Calu3 (cell line): ENCODE data around the gene CRY2. TPM values are rescaled to one million over a fixed set of nuclear protein-coding genes. Genes with fewer than 3 reads are reported as not detected.

Experiments
- BruUV-seq: library from RNA; stranded (reverse); fragments of 400-500 nt; replicated peaks from 2 replicates; lab custom pipeline; 2021; lab: Mats Ljungman, UMichigan
- CTCF ChIA-PET: fragments of 300-600 bp; sonication (Branson Sonifier 250); formaldehyde crosslinking; loops from one replicate; lab custom pipeline; 2022; ENCODE audit warnings: antibody characterized with exemption; lab: Charles Lee
- DNase-seq: peaks from one replicate; pipeline ENCODE4 v3.0.0; 2022
- H3K27ac Mint-ChIP-seq: one replicate; pipeline ENCODE4 v1.8.0; 2022; ENCODE audit warnings: mixed read lengths; ENCODE audit not compliant: unreplicated experiment
- H3K27me3 Mint-ChIP-seq: one replicate; pipeline ENCODE4 v1.8.0; 2022; ENCODE audit warnings: mixed read lengths; ENCODE audit not compliant: unreplicated experiment
- H3K36me3 Mint-ChIP-seq: one replicate; pipeline ENCODE4 v1.8.0; 2022; ENCODE audit warnings: mild to moderate bottlenecking, moderate library complexity, mixed read lengths; ENCODE audit not compliant: insufficient read depth, unreplicated experiment
- H3K4me1 Mint-ChIP-seq: one replicate; pipeline ENCODE4 v1.8.0; 2022; ENCODE audit warnings: mild to moderate bottlenecking, low read depth, mixed read lengths; ENCODE audit not compliant: unreplicated experiment
- H3K4me3 Mint-ChIP-seq: one replicate; pipeline ENCODE4 v1.8.0; 2022; ENCODE audit warnings: mild to moderate bottlenecking, low read depth, moderate library complexity, mixed read lengths; ENCODE audit not compliant: unreplicated experiment
- H3K9me3 Mint-ChIP-seq: one replicate; pipeline ENCODE4 v1.8.0; 2022; ENCODE audit warnings: low read depth, mixed read lengths; ENCODE audit not compliant: unreplicated experiment
- intact Hi-C: fragments of 100-400 bp; cut with micrococcal nuclease; formaldehyde crosslinking; loops from one replicate; pipeline ENCODE4 v1.10.0; 2022; ENCODE audit not compliant: unreplicated experiment
- total RNA-seq: library from RNA; stranded (reverse); gene quantifications from 2 replicates; pipeline ENCODE4 v1.2.3, GENCODE V29; 2022
- TF ChIP-seq, protein P1 (sequence below): fragments of 200-600 bp; IDR thresholded peaks from one replicate; pipeline ENCODE4 v1.8.0; 2022; ENCODE audit warnings: antibody characterized with exemption; ENCODE audit not compliant: unreplicated experiment

Gene CRY2
- total RNA-seq, 1 experiment from 2014 or later, result 14.9 TPM

DNA sequence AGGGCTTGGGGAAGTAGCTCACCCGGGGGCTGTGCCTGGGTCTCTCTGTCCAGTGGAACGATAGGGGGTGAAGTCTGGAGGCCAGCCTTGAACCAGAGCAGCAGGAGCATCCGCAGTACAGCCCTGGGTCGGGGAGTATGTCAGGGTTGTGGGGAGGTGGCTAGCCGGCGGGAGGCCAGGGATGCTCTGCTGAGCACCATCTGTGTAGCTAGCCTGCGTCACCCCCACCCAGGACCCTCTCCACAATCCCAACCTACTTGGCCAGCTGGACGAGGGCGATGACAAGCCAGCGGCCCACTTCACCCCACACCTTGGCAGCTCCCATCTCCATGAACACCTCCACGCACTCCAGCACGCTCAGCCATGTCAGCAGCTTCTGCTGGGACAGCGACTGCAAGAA, 68.2 kb downstream of the CRY2 start:
- TF ChIP-seq, protein P1, sequence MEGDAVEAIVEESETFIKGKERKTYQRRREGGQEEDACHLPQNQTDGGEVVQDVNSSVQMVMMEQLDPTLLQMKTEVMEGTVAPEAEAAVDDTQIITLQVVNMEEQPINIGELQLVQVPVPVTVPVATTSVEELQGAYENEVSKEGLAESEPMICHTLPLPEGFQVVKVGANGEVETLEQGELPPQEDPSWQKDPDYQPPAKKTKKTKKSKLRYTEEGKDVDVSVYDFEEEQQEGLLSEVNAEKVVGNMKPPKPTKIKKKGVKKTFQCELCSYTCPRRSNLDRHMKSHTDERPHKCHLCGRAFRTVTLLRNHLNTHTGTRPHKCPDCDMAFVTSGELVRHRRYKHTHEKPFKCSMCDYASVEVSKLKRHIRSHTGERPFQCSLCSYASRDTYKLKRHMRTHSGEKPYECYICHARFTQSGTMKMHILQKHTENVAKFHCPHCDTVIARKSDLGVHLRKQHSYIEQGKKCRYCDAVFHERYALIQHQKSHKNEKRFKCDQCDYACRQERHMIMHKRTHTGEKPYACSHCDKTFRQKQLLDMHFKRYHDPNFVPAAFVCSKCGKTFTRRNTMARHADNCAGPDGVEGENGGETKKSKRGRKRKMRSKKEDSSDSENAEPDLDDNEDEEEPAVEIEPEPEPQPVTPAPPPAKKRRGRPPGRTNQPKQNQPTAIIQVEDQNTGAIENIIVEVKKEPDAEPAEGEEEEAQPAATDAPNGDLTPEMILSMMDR, result no peak
- no peak overlapping the region for H3K27ac Mint-ChIP-seq
- CTCF ChIA-PET, result interaction anchor here (0.6 kb wide), 1 partner anchor 1427 kb away, joined by 3 read pairs; no protein-coding TSS in a partner anchor
- intact Hi-C loops, result no loop called here
- BruUV-seq, result no TSS peak
- peaks cover 48% of the 10 kb centered on the region for H3K36me3 Mint-ChIP-seq
- peak overlapping the region; percentile 21 for H3K4me3 Mint-ChIP-seq
- no peak for DNase-seq
- H3K9me3 Mint-ChIP-seq, result no peaks in the 10 kb centered on the region
- H3K27me3 Mint-ChIP-seq, result no peaks in the 10 kb centered on the region
- peaks cover 9% of the 10 kb centered on the region for H3K4me1 Mint-ChIP-seq

DNA sequence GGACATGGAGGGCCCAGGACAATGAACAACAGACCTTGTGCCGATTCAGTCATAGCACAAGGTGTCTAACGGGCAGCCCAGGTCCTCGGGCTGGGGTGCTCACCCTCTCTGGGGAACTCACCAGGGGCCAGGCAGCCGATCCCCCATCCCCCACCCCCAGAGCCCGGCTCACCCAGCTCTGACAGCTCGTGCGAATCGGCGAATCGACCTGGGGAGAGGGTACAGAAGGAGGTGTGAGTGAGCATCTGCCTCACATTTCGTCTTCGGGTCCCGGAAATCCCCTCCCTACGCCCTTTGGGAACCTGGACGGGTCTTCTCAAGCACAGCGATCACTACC, 70.0 kb downstream of the CRY2 start:
- H3K27me3 Mint-ChIP-seq, result no peaks in the 10 kb centered on the region
- H3K4me3 Mint-ChIP-seq, result peak overlapping the region; percentile 86
- peaks cover 36% of the 10 kb centered on the region for H3K36me3 Mint-ChIP-seq
- TSS peak; percentile 66 for BruUV-seq
- CTCF ChIA-PET, result no interaction called here
- DNase-seq, result no peak
- TF ChIP-seq, protein P1, result no peak
- intact Hi-C loops, result no loop called here
- peaks cover 9% of the 10 kb centered on the region for H3K4me1 Mint-ChIP-seq
- H3K9me3 Mint-ChIP-seq, result no peaks in the 10 kb centered on the region
- peak overlapping the region; percentile 91 for H3K27ac Mint-ChIP-seq

DNA sequence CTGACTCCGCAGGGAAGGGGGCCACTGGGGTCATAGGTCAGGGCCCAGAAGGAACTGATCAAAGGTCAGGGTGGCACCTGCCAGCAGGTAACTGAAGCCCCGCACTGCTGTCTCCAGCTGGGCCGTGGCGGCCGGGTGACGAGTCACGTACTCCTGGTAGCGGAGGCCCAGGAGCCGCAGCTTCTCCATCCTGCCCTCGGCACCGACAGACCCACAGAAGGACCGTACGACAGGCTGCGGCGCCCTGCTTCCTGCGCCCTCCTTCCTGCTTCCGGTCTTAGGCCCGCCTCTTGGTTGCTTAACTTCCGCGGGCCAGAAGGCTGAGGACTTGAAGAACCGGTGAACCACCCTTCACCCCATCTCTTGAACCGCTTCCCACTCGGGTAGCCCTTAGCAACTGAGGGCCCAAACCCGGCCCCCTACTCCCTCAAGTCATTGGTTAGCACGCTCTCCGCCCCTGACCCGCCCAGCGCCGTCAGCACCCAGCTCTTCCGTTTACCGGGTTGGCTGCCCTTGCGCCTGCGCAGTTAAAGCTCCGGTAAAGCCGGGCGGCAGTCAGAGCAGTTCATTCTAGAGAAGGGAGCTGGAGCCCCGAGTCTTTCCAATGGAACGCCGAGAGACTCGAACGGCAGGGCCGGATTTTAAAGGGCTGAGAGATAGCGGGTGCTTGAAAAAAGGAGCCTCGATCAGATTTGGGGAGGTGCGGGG, 70.5 kb downstream of the CRY2 start, which contains the start of gene PEX16:
PEX16 (minus strand) TSS at position 255 of the 708 bp plus-strand sequence; CDS start at position 189, 66 bp downstream.
- TF ChIP-seq, protein P1, result no peak
- no peaks in the 10 kb centered on the region for H3K27me3 Mint-ChIP-seq
- peak within 1 kb of the TSS; percentile 91 for H3K27ac Mint-ChIP-seq
- CTCF ChIA-PET, result interaction anchor here (0.6 kb wide), 1 partner anchor 874 kb away, joined by 3 read pairs; no protein-coding TSS in a partner anchor
- no peaks in the 10 kb centered on the region for H3K9me3 Mint-ChIP-seq
- H3K36me3 Mint-ChIP-seq, result peaks cover 36% of the 10 kb centered on the region
- H3K4me1 Mint-ChIP-seq, result peaks cover 9% of the 10 kb centered on the region
- BruUV-seq, result no TSS peak
- intact Hi-C loops, result no loop called here
- DNase-seq, result peak; percentile 97
- peak within 1 kb of the TSS; percentile 86 for H3K4me3 Mint-ChIP-seq

DNA sequence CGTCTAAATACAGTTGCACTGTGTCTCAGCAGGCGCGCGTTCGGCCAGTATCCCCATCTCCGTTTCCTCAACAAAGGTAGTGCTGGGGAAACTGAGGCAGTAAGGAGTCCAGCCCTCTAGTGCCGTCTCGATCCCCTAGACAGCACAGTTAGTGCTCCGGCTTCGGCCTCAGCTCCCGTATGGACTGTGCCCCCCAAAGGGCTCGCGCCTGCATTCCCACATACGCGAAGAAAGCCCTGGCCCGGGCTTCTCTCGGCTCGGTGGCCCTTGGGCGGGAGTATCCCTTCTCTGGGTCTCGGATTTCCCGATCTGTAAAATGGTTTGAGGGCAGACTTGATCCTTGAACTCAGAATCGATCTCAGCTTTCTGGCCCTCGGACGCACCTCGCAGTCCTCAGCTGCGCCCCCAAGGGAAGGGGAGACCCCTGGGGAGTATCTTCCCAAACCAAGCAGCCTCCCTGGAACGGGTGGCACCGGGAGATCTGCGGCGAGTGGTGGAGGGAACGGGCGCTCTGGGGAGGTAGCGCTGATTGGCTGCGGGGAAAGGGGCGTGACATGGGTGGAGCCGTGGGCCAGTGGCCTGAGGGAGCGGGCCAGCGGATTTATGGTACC, 71.2 kb downstream of the CRY2 start:
- peak overlapping the region; percentile 91 for H3K27ac Mint-ChIP-seq
- no peaks in the 10 kb centered on the region for H3K27me3 Mint-ChIP-seq
- CTCF ChIA-PET, result interaction anchor here (0.6 kb wide), 1 partner anchor 874 kb away, joined by 3 read pairs; no protein-coding TSS in a partner anchor
- TF ChIP-seq, protein P1, result no peak
- H3K36me3 Mint-ChIP-seq, result peaks cover 41% of the 10 kb centered on the region
- H3K4me1 Mint-ChIP-seq, result peaks cover 9% of the 10 kb centered on the region
- intact Hi-C loops, result no loop called here
- peak overlapping the region; percentile 86 for H3K4me3 Mint-ChIP-seq
- DNase-seq, result peak; percentile 87
- no peaks in the 10 kb centered on the region for H3K9me3 Mint-ChIP-seq
- BruUV-seq, result no TSS peak
